ENCODE results near the gene CCNYL1. TPM values are rescaled to one million over a fixed set of nuclear protein-coding genes. Genes with fewer than 3 reads are reported as not detected.
"Not testable (repeated sequence)": the region's sequence is repeated elsewhere in the genome, so short reads cannot be mapped to it uniquely, and the experiment has no call there.

Gene CCNYL1
- total RNA-seq, 1 donor from 2014 or later: 11.9 TPM

DNA sequence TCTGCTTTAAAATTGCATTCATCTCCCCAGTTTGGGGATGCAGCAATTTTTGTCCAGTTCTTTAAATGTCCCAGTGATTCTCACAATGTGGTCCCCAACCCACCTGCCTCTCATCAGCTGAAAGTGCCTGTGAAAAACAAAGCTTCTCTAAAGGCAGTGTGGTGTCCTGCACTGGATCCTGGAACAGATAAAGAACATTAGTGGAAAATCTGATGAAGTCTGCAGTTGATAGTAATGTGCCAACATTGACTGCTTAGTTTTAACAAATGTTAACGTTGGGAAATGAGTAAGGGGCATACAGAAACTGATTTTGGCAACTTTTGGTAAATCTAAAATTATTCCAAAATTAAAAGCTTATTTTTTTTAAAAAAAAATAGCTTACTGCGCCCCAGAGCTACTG lies 49.0 kb downstream of the CCNYL1 start:
- Mint-ChIP-seq H3K27ac (no peak overlapping the region), H3K4me3 (no peak overlapping the region), H3K27me3 (ENCODE audit: low read depth) (peaks cover 11% of the 10 kb centered on the region), H3K4me1 (no peaks in the 10 kb centered on the region), H3K36me3 (no peaks in the 10 kb centered on the region), H3K9me3 (no peaks in the 10 kb centered on the region)
- no peak for DNase-seq (ENCODE audit: low spot score in 2 of 2, unreplicated experiment in 2 of 2)
- TF ChIP-seq, protein P1, sequence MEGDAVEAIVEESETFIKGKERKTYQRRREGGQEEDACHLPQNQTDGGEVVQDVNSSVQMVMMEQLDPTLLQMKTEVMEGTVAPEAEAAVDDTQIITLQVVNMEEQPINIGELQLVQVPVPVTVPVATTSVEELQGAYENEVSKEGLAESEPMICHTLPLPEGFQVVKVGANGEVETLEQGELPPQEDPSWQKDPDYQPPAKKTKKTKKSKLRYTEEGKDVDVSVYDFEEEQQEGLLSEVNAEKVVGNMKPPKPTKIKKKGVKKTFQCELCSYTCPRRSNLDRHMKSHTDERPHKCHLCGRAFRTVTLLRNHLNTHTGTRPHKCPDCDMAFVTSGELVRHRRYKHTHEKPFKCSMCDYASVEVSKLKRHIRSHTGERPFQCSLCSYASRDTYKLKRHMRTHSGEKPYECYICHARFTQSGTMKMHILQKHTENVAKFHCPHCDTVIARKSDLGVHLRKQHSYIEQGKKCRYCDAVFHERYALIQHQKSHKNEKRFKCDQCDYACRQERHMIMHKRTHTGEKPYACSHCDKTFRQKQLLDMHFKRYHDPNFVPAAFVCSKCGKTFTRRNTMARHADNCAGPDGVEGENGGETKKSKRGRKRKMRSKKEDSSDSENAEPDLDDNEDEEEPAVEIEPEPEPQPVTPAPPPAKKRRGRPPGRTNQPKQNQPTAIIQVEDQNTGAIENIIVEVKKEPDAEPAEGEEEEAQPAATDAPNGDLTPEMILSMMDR (IDR thresholded peaks at IDR 0.05; ENCODE audit: unreplicated experiment): no peak

DNA sequence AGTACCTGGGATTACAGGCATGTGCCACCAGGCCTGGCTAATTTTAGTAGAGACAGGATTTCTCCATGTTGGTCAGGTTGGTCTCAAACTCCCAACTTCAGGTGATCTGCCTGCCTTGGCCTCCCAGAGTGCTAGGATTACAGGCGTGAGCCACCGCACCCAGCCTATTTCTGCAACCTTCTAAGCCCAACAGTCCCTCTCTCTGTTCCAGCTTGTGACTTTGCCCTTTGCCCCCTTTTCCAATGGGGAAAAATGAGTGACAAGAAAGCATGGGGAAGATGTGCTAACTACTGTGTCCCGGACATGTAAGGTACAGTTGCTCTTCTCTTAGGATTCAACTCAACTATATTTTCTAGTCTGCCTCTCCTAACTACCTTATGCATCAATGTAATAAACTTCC lies 50.0 kb downstream of the CCNYL1 start:
- H3K27ac Mint-ChIP-seq; H3K4me1 Mint-ChIP-seq; DNase-seq (ENCODE audit: low spot score in 2 of 2, unreplicated experiment in 2 of 2); H3K36me3 Mint-ChIP-seq; H3K9me3 Mint-ChIP-seq; H3K4me3 Mint-ChIP-seq: not testable (repeated sequence)
- peaks cover 18% of the 10 kb centered on the region for H3K27me3 Mint-ChIP-seq (ENCODE audit: low read depth)

DNA sequence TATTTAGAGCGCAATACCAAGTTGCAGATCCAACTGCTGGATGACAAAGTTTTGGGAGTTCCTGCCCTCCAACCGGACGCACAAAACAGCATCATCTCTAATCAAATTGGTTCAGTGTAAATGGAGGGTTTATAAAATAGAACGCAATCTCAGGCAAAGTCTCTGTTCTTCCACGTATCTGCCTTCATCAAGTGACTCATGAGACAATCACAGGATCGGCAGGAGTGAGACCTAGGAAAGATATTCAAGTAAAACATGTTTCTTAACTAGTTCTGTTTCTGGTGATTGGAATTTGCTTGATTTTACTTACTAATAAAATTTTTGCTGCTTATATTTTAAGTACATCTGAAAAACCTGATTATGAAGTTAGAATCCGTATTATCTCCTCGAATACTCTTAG lies 50.7 kb downstream of the CCNYL1 start:
- H3K9me3 Mint-ChIP-seq: no peaks in the 10 kb centered on the region
- no peak overlapping the region for H3K4me3 Mint-ChIP-seq
- peaks cover 7% of the 10 kb centered on the region for H3K4me1 Mint-ChIP-seq
- H3K27me3 Mint-ChIP-seq (ENCODE audit: low read depth): peaks cover 23% of the 10 kb centered on the region
- no peaks in the 10 kb centered on the region for H3K36me3 Mint-ChIP-seq
- TF ChIP-seq, protein P1 (IDR thresholded peaks at IDR 0.05; ENCODE audit: unreplicated experiment): no peak
- no peak overlapping the region for H3K27ac Mint-ChIP-seq
- no peak for DNase-seq (ENCODE audit: low spot score in 2 of 2, unreplicated experiment in 2 of 2)

DNA sequence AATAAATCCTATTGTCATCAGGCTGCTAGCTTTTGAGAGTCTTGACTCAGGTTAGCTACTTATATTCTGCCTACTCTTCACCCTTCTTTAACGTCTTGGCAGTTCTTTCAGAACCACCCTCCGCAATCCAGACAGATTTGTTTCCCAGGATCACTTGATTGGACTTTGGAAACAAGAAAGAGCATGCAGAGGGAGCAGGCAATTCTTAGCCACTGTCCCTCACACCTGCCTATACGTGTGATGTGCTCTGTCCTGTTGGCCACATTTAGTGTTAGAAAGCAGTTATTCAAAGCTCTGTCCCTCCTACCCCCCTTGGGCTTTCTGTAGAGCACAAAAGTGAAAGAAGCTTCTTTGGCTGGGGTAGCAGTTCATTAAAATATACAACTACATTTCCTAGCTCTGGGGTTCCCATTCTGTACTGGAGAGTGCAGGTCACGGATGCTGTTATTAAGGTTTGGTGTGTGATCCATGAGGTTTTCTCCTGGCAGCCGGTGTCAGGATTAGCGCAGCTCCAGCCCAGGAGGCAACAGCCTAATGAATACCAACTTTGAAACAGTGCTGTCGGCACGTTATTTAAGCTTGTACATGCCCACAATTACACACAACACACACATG lies 52.0 kb downstream of the CCNYL1 start:
- no peaks in the 10 kb centered on the region for H3K36me3 Mint-ChIP-seq
- DNase-seq (ENCODE audit: low spot score in 2 of 2, unreplicated experiment in 2 of 2): no peak

DNA sequence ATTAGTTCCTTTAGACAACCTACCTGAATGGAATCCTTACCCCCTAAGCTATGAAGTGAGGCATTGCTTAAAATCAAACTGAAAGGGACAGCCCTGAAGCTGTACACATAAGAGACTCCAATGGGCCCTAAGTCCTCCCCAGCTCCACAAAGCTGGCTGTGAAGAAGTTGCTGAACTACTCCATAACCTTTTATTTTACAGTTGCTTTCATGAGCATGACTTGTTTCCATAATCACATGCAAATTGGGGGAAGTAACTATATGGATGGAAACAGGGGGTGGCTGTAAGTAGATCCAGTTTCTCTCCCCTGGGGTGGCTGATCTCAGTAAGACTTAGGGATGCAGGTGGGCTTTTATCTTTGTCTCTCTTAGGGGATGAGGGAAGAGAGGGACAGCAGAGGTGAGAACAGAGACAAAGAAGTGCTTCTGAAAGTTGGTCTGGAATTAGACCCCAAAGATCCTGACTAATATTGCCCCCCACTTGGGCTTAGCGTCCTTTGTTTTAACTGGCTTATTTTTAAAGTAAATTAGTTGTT lies 52.7 kb downstream of the CCNYL1 start:
- H3K9me3 Mint-ChIP-seq: no peaks in the 10 kb centered on the region
- peaks cover 42% of the 10 kb centered on the region for H3K27me3 Mint-ChIP-seq (ENCODE audit: low read depth)
- DNase-seq (ENCODE audit: low spot score in 2 of 2, unreplicated experiment in 2 of 2): no peak
- no peak overlapping the region for H3K27ac Mint-ChIP-seq
- peaks cover 21% of the 10 kb centered on the region for H3K4me1 Mint-ChIP-seq
- no peaks in the 10 kb centered on the region for H3K36me3 Mint-ChIP-seq
- TF ChIP-seq, protein P1 (IDR thresholded peaks at IDR 0.05; ENCODE audit: unreplicated experiment): no peak
- H3K4me3 Mint-ChIP-seq: no peak overlapping the region

More for the DNA sequence above, 52.0 kb downstream of the CCNYL1 start:
- Mint-ChIP-seq H3K4me3 (no peak overlapping the region), H3K9me3 (no peaks in the 10 kb centered on the region), H3K27me3 (ENCODE audit: low read depth) (peaks cover 36% of the 10 kb centered on the region), H3K27ac (no peak overlapping the region), H3K4me1 (peaks cover 18% of the 10 kb centered on the region)
- TF ChIP-seq, protein P1 (IDR thresholded peaks at IDR 0.05; ENCODE audit: unreplicated experiment): no peak

DNA sequence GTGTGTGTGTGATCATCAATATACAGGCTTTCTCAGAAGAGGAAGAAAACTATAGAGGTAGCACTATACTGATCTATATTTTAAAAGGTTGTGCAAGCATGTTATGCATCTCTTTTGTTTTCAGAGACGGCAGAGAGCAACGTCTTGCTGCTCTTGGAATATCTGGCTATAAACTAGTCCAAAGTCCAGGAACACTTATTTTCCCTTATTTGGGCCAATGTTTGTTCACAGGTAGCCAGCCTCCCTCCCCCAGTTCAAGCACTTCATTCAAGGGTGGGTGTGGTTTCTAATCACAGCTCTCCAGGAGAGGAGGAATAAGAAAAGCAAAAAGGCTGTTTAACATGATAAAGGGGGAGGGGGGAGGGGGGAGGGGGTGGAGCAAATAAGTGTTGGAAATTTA lies 54.1 kb downstream of the CCNYL1 start:
- TF ChIP-seq, protein P1 (IDR thresholded peaks at IDR 0.05; ENCODE audit: unreplicated experiment): no peak
- Mint-ChIP-seq H3K9me3 (no peaks in the 10 kb centered on the region), H3K27me3 (ENCODE audit: low read depth) (peaks cover 48% of the 10 kb centered on the region), H3K4me3 (no peak overlapping the region), H3K27ac (no peak overlapping the region), H3K4me1 (peaks cover 24% of the 10 kb centered on the region), H3K36me3 (no peaks in the 10 kb centered on the region)
- DNase-seq (ENCODE audit: low spot score in 2 of 2, unreplicated experiment in 2 of 2): no peak

Measured in mesothelial cell of epicardium (in vitro differentiated cells).